ENCODE results near the gene PSMB10.
"Not testable (repeated sequence)": the region's sequence is repeated elsewhere in the genome, so short reads cannot be mapped to it uniquely, and the experiment has no call there.

PSMB10 gene

GRCh38 chr16:67941469-67942199, 5.0 kb upstream of the PSMB10 start:
- DNase-seq, result no peak

DNA sequence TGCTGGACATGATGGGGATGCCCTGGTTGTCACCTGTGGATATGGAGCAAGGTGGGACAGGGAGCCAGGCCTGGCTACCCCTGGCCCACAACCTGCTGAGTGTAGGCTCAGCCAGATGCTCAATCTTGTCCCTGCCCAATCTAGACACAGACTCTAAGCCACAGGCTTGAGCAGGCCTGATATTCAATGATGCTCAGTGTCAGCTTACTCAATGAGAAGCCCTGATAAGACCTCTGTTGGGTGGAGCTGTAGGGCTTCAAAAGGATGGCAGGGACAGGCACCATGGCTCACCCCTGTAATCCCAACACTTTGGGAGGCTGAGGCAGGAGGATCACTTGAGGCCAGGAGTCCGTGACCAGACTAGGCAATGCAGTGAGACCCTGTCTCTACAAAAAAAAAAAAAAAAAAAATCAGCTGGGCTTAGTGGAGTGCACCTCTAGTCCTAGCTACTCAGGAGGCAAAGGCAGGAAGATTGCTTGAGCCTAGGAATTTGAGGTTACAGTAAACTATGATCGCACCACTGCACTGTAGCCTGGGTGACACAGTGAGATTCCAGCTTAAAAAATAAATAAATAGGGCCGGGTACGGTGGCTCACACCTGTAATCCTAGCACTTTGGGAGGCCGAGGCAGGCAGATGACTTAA, 3.9 kb upstream of the PSMB10 start:
- no peak for DNase-seq

DNA sequence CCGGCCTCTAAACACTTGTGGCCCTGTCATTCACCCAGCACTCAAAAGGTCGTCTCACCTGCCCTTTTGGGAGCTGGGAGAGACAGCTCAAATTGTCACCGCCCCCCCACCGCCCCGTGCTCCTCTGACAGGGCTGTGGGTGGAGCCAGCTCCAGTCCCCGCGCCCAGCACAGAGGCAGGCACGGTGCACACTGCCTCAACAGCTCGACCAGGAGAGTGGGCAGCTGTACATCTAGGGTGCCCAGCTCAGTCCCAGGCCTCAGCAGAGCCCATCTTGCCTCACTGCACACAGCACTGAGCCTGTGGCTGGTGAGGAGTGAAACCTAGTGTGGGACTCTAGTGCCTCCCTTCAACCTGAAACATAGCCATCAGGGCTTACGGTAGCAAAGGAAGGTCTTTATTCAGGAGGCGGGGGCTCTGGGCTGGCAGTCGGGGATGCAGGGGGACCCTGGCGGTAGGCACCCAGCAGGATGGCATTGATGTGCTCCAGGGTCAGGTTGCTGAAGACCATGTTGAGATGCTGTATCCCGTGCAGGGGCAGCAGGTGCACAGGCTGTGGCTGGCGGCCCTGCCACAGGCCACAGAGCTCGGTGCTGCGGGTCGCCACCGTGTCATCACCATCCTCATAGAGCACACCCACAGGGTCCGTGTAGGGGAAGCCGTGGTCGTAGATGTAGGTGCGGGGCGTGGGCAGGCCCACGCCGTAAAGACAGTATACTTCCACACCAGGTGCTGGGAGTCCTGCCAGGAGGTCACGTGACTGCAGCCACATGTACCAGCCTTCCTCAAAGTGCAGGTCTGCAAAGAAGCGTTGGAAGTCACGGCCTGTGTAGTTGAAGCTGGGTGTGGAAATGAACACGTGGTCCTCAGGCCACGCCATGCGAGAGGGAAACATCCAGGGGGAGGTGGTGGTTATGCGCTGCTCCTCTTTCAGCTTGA, 3.1 kb upstream of the PSMB10 start:
- DNase-seq, result no peak

- DNase-seq, result not testable (repeated sequence)
These were observed 1.1 kb upstream of the PSMB10 start for GRCh38 chr16:67937713-67938112.

DNA sequence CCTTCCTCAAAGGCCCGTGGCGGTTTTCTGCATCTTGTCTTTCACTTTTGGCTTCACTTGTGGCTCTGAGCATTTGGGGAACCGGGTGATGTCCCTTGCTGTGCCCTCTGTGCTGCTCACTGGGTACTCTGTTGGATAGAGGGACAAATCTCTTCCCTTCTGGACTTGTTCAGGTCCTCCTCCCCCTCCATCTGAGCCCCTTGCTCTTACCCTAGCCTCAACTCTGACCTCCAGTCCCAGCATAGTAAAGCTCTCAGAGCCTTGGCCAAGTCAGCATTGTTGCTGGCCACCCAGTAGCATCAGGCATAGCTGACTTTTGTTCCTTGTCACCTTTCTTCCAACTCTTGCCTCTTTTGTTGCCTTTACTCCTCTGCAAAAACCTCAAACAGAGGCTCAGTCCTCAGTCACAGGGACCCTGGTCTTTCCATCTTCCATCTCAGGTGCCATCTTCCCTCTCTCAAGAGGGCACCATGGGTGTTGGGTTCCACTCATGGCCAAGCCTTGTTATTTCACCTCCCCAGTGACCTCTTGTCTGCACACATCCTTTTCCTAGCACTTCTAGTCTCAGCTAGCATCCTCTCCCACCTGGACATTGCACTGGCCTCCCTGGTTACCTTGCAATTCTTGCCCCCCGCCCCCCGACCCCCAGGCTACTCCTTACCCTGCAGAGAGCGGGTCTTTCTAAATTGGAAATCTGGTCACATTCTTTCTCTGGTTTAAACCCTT, 393 bp upstream of the PSMB10 start:
- no peak for DNase-seq

DNA sequence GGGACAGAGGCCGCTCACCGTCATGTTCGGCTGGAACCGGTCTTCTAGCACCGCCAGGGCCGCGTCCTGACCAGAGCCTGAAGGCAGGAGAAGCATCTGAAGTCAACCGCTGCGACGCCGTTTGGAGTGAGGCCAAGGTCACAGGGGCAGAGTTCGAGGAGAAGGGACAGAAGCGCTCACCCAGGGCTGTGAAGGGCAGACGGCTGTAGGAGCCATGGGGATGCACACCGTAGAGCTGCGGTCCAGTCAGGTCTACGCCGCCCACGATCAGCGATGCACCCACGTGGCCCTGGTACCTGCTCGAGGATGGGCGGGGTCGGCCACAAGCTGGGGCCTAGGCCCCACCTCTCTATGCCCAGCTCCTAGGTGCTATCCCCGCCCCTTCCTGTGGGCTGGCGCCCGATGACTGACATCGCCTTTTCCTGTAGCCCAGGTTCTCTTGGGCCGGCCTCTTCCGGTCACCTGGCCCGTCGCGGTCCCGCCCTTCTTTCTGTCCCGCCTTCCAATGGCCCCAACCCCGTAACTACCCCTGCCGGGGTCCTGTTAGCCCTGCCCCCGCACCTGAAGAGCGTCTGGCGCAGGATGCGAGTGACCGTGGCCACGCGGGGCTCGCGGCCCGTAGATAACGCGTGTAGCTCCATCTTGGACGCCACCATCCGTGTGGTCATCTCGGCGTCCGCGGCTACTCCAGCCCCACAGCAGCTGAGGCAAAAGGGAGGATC, 1.1 kb downstream of the PSMB10 start:
- peak; percentile 95 for DNase-seq

GRCh38 chr16:67935101-67935401, 1.6 kb downstream of the PSMB10 start:
- DNase-seq, result no peak

DNA sequence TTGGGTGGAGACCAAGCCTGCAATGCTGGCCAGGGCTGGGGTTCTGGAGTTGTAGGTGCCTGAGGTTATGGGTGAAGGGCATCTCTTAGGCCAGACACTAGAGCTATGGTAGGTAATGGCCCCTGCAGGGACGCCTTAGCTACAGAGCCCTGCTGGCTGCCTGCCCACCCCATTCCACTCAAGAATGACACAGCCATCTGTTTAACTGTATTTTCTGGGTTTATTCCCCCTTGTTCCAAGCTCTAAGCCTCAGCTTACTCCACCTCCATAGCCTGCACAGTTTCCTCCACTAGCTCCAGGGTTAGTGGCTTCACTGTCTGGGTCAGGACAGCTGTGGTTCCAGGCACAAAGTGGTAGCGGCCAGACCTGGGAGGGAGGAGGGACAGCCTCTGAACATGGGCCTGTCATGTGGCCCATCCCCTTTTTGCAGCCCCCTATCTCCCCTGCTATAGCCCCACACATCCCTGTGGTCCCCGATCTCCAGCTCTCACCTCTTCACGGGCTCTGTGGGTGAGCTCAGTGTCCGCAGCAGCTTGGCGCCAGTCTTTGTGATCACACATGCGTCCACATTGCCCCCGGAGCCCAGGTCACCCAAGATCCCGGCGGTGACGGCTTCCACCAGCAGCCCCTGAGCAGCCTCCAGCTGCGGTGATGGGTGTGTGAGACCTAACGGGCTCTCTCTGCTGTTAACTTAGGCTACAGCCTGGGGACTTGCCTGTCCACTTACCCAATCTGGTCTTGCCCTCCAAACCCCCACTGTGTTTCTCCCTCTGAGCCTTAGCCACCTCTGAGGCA, 2.1 kb downstream of the PSMB10 start:
- no peak for DNase-seq

- no peak for DNase-seq
These were observed 2.8 kb downstream of the PSMB10 start for GRCh38 chr16:67933805-67934204.

- no peak for DNase-seq
These were observed 4.2 kb downstream of the PSMB10 start for GRCh38 chr16:67932462-67932840.

GRCh38 chr16:67931712-67932461, 4.8 kb downstream of the PSMB10 start, which contains the start of gene CTRL:
CTRL (minus strand) TSS chr16:67931862; CDS start chr16:67931852, 10 bp downstream.
- DNase-seq, result no peak

DNA sequence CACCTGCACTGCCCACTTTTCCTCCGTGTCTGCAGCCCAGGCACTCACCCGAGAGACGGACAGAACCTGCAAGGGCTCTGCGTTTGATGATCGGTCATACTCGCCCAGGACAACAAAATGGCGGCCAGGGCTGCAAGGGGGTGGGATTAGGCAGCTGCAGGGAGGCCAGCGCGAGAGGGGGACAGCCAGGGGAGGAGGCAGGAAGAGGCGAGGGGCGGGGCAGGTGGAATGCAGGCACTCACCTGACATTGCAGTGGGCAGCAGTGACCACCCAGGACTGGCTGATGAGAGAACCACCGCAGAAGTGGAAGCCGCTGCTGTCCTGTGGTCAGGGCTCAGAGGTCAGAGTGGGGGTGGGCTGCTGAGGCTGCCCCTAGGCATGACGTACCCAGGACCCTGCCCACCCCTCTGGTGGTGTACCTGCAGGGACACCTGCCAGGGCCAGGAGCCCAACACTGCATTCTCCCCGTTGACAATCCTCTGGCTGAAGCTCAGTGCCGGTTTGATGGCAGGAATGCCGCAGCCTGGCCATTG, 5.9 kb downstream of the PSMB10 start:
- DNase-seq, result no peak

DNA sequence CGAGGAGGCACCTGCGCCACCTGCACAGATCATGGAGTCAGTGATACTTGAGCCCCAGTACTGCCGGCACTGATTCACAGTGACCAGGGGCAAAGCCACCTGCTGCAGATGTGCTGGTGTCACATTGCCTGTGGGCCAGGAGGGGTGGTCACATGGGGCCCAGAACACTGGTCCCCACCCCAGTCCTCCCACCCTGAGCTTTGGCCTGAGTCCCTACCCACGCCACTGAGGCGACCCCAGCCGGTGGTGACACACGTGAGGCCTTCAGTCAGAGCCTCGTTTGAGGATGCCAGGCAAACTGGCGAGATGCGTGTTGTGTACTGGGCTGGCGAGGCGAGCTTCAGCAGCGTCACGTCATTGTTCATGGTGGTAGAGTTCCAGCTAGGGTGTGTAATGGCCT, 6.5 kb downstream of the PSMB10 start:
- DNase-seq, result no peak

- DNase-seq, result peak; percentile 77
These were observed 7.9 kb downstream of the PSMB10 start for GRCh38 chr16:67928561-67929364.

DNA sequence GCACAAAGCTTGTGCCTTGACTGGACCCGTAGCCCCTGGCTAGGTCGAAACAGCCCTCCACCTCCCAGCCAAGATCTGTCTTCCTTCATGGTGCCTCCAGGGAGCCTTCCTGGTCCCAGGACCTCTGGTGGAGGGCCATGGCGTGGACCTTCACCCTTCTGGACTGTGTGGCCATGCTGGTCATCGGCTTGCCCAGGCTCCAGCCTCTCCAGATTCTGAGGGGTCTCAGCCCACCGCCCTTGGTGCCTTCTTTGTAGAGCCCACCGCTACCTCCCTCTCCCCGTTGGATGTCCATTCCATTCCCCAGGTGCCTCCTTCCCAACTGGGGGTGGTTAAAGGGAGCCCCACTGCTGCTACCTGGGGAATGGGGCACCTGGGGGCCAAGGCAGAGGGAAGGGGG, 8.5 kb downstream of the PSMB10 start:
- no peak for DNase-seq

DNA sequence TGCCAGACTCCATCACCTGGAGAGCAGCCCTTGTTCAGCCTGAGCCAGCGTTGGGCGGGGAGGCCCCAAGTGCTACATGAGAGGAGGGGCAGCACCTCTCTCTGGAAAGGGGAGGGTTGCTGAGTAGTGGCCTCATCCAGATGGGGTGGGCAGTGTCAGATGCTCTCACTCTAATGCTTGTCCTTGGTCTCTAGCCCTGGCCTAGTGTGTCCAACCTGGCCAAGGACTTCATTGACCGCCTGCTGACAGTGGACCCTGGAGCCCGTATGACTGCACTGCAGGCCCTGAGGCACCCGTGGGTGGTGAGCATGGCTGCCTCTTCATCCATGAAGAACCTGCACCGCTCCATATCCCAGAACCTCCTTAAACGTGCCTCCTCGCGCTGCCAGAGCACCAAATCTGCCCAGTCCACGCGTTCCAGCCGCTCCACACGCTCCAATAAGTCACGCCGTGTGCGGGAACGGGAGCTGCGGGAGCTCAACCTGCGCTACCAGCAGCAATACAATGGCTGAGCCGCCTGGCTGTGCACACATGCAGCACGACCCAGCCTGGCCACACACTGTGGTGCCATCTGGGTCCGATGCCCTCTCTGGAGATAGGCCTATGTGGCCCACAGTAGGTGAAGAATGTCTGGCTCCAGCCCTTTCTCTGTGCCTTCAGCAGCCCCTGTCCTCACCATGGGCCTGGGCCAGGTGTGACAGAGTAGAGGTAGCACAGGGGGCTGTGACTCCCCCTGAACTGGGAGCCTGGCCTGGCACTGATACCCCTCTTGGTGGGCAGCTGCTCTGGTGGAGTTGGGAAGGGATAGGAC, 9.3 kb downstream of the PSMB10 start:
- no peak for DNase-seq

GRCh38 chr16:67926181-67926750, 10.4 kb downstream of the PSMB10 start:
- DNase-seq, result no peak
